Stimulated activated CD4-positive, alpha-beta T cell treated with anti-CD3 and anti-CD28 coated beads, Interleukin-2, amount 100 ng/mL, for 4 hours (primary cell): ENCODE results near the gene NCOR2.
"Not testable (repeated sequence)": the region's sequence is repeated elsewhere in the genome, so short reads cannot be mapped to it uniquely, and the experiment has no call there.

ENCODE experiments used
- DNase-seq: peaks from one replicate; pipeline ENCODE4 v3.0.0-alpha.2; 2020; ENCODE audit warnings: low read depth

NCOR2 gene

GRCh38 chr12:124599074-124599999 lies 31.9 kb upstream of the NCOR2 start:
- no peak for DNase-seq

- no peak for DNase-seq
Observed at GRCh38 chr12:124597041-124597440, 29.6 kb upstream of the NCOR2 start.

- DNase-seq, result no peak
Observed at GRCh38 chr12:124595444-124595843, 28.0 kb upstream of the NCOR2 start.

- DNase-seq, result no peak
Observed at GRCh38 chr12:124594851-124595250, 27.4 kb upstream of the NCOR2 start.

- DNase-seq, result no peak
Observed at GRCh38 chr12:124593851-124594401, 26.5 kb upstream of the NCOR2 start.

- DNase-seq, result no peak
Observed at GRCh38 chr12:124593176-124593575, 25.8 kb upstream of the NCOR2 start.

- no peak for DNase-seq
Observed at GRCh38 chr12:124592481-124593160, 25.2 kb upstream of the NCOR2 start.

- DNase-seq, result no peak
Observed at GRCh38 chr12:124592050-124592449, 24.6 kb upstream of the NCOR2 start.

GRCh38 chr12:124590447-124590846 lies 23.0 kb upstream of the NCOR2 start:
- DNase-seq, result no peak

GRCh38 chr12:124588751-124589267 lies 21.4 kb upstream of the NCOR2 start:
- peak; percentile 51 for DNase-seq

GRCh38 chr12:124588018-124588634 lies 20.7 kb upstream of the NCOR2 start:
- no peak for DNase-seq

- DNase-seq, result no peak
Observed at GRCh38 chr12:124586756-124587155, 19.3 kb upstream of the NCOR2 start.

GRCh38 chr12:124584494-124584893 lies 17.1 kb upstream of the NCOR2 start:
- not testable (repeated sequence) for DNase-seq

GRCh38 chr12:124583854-124584253 lies 16.4 kb upstream of the NCOR2 start:
- no peak for DNase-seq

- DNase-seq, result no peak
Observed at GRCh38 chr12:124582108-124582424, 14.7 kb upstream of the NCOR2 start.

- no peak for DNase-seq
Observed at GRCh38 chr12:124581307-124582107, 14.1 kb upstream of the NCOR2 start.

GRCh38 chr12:124579921-124580517 lies 12.6 kb upstream of the NCOR2 start:
- DNase-seq, result no peak

GRCh38 chr12:124578854-124579253 lies 11.4 kb upstream of the NCOR2 start:
- no peak for DNase-seq

- DNase-seq, result no peak
Observed at GRCh38 chr12:124578445-124578844, 11.0 kb upstream of the NCOR2 start.

- no peak for DNase-seq
Observed at GRCh38 chr12:124577986-124578385, 10.6 kb upstream of the NCOR2 start.

- no peak for DNase-seq
Observed at GRCh38 chr12:124577374-124577773, 10.0 kb upstream of the NCOR2 start.
